ENCODE data around the gene TESK2. TPM values are rescaled to one million over a fixed set of nuclear protein-coding genes. Genes with fewer than 3 reads are reported as not detected.

TESK2 gene
- total RNA-seq, 3 donors from 2014 or later (not counting 1 experiment from before 2014, with no cell fraction given), result 5.1 to 7.4 (median 6.0) TPM

DNA sequence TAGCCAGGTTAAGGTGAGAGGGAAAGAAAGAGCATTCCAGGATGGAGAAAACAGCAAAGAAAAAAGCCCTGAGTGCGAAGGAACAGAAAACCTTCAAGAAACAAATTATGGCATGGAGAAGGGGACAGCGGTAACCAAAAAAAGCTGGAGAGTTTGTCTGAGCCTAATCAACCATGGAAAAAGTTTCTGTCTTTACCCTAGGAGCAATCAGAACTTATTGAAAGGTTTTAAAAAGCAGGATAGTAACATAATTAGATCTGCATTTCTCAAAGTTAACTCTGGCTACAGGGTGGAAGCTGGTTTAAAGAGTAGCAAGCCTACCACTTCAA, 190.3 kb downstream of the TESK2 start:
- intact Hi-C loops (cut with micrococcal nuclease), result loop anchor here (1.0 to 5.0 kb wide), 4 partner anchors 286 to 583 kb away; partner anchors contain the start of gene RNU5D-1
- H3K4me3 ChIP-seq (ENCODE audit: low read length), result no peak overlapping the region
- Mint-ChIP-seq H3K36me3 (no peaks in the 10 kb centered on the region), H3K4me1 (peaks cover 9 to 12% of the 10 kb centered on the region in 2 donors), H3K27me3 (ENCODE audit: low read depth in 2 of 2) (no peaks in the 10 kb centered on the region), H3K4me3 (no peak overlapping the region), H3K9me3 (no peaks in the 10 kb centered on the region), H3K27ac (no peak overlapping the region)
- no peak overlapping the region for H3K27ac ChIP-seq (ENCODE audit: low read length)
- peaks cover 17% of the 10 kb centered on the region for H3K4me1 ChIP-seq (ENCODE audit: control insufficient read depth, insufficient read depth, low read length)
- H3K27me3 ChIP-seq (ENCODE audit: control insufficient read depth, insufficient read depth, low read length), result no peaks in the 10 kb centered on the region
- H3K36me3 ChIP-seq (ENCODE audit: control insufficient read depth, insufficient read depth, low read length), result no peaks in the 10 kb centered on the region
- TF ChIP-seq, protein P1, sequence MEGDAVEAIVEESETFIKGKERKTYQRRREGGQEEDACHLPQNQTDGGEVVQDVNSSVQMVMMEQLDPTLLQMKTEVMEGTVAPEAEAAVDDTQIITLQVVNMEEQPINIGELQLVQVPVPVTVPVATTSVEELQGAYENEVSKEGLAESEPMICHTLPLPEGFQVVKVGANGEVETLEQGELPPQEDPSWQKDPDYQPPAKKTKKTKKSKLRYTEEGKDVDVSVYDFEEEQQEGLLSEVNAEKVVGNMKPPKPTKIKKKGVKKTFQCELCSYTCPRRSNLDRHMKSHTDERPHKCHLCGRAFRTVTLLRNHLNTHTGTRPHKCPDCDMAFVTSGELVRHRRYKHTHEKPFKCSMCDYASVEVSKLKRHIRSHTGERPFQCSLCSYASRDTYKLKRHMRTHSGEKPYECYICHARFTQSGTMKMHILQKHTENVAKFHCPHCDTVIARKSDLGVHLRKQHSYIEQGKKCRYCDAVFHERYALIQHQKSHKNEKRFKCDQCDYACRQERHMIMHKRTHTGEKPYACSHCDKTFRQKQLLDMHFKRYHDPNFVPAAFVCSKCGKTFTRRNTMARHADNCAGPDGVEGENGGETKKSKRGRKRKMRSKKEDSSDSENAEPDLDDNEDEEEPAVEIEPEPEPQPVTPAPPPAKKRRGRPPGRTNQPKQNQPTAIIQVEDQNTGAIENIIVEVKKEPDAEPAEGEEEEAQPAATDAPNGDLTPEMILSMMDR (IDR thresholded peaks at IDR 0.05), result peak; percentile 39
- H3K9me3 ChIP-seq (ENCODE audit: control insufficient read depth, insufficient read depth, low read length), result no peaks in the 10 kb centered on the region
- 75% methylated on average over 2 of the region's 2 CpGs for WGBS (ENCODE audit: insufficient coverage)
- DNase-seq, result no peak
- ATAC-seq, result no peak

DNA sequence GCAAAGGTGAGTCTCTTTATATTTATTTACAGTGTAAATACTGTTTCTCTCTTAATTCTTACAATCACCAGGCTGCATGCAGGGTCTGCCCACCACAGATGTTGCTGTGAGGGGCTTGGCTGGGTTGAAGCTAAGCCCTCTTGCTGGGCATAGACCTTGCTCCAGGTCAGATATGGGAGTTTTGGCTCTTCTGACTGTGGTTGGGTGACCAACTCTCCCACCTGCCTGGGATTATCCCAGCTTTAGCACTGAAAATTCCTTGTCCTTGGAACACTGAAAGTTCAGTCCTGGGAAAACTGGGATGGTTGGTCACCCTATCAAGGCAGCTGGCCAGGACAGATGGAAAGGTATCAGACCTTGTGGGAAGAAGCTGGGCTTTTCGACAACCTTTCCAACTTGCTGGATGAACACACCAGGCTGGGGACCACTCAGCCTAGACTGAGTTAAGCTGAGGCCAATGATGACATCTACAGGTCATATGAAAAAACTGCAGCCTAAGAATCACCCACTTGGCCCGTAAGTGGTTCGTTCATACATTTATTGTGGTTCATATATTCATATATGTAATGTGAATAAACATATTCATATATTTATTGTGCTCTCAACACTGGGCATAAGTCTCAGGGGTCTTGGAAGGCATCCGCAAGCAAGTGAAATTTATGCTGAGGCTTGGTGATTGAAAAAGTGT, 190.8 kb downstream of the TESK2 start:
- Histone ChIP-seq H3K9me3 (ENCODE audit: control insufficient read depth, insufficient read depth, low read length) (no peaks in the 10 kb centered on the region), H3K36me3 (ENCODE audit: control insufficient read depth, insufficient read depth, low read length) (no peaks in the 10 kb centered on the region), H3K27ac (ENCODE audit: low read length) (no peak overlapping the region), H3K4me1 (ENCODE audit: control insufficient read depth, insufficient read depth, low read length) (peaks cover 17% of the 10 kb centered on the region), H3K4me3 (ENCODE audit: low read length) (no peak overlapping the region), H3K27me3 (ENCODE audit: control insufficient read depth, insufficient read depth, low read length) (no peaks in the 10 kb centered on the region)
- Mint-ChIP-seq H3K36me3 (no peaks in the 10 kb centered on the region), H3K9me3 (no peaks in the 10 kb centered on the region), H3K27me3 (ENCODE audit: low read depth in 2 of 2) (no peaks in the 10 kb centered on the region), H3K4me1 (peaks cover 9 to 12% of the 10 kb centered on the region in 2 donors), H3K4me3 (peak overlapping the region; percentile 17), H3K27ac (no peak overlapping the region)
- TF ChIP-seq, protein P1 (IDR thresholded peaks at IDR 0.05), result peak; percentile 80
- ATAC-seq (peak in 2 of 3 donors; percentile 14 to 24), DNase-seq (peak in 1 of 2 donors; percentile 82)
- intact Hi-C loops (cut with micrococcal nuclease), result loop anchor here (1.0 to 5.0 kb wide), 4 partner anchors 286 to 583 kb away; partner anchors contain the start of gene RNU5D-1
- 38% methylated on average over 2 of the region's 4 CpGs for WGBS (ENCODE audit: insufficient coverage)

DNA sequence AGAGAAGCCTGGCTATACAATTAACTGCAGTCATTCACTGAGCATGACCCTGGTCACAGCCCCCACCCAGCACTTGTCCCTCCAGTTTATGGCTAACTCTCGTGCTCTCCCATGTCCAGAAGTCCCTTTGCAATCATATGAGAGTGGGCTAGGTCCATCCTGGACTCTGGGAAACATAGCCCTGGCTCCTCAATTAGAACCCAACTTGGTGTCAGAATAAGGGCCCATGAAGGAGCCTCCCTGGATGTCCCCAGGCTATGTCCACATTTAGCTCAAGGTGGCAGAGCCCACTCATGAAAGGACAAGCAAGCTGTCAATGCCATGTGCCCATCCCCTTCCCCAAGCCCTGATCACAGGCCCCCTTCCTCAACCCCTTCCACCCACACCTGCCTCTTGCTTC, 191.7 kb downstream of the TESK2 start:
- no peaks in the 10 kb centered on the region for H3K9me3 ChIP-seq (ENCODE audit: control insufficient read depth, insufficient read depth, low read length)
- ATAC-seq (no peak), DNase-seq (no peak)
- intact Hi-C loops (cut with micrococcal nuclease), result no loop called here
- H3K9me3 Mint-ChIP-seq, result no peaks in the 10 kb centered on the region
- no peak overlapping the region for H3K4me3 ChIP-seq (ENCODE audit: low read length)
- no peaks in the 10 kb centered on the region for H3K36me3 ChIP-seq (ENCODE audit: control insufficient read depth, insufficient read depth, low read length)
- no peak overlapping the region for H3K4me3 Mint-ChIP-seq
- no peak overlapping the region for H3K27ac ChIP-seq (ENCODE audit: low read length)
- H3K27ac Mint-ChIP-seq, result no peak overlapping the region
- H3K27me3 ChIP-seq (ENCODE audit: control insufficient read depth, insufficient read depth, low read length), result no peaks in the 10 kb centered on the region
- H3K27me3 Mint-ChIP-seq (ENCODE audit: low read depth in 2 of 2), result no peaks in the 10 kb centered on the region
- 79% methylated on average over 1 of the region's 1 CpG for WGBS (ENCODE audit: insufficient coverage)
- no peaks in the 10 kb centered on the region for H3K36me3 Mint-ChIP-seq
- TF ChIP-seq, protein P1 (IDR thresholded peaks at IDR 0.05), result no peak
- H3K4me1 ChIP-seq (ENCODE audit: control insufficient read depth, insufficient read depth, low read length), result peaks cover 10% of the 10 kb centered on the region
- H3K4me1 Mint-ChIP-seq, result peaks cover 4 to 6% of the 10 kb centered on the region in 2 donors
